HG03460 (cell line): ENCODE data around the gene TRIM71.
"Not testable (repeated sequence)": the region's sequence is repeated elsewhere in the genome, so short reads cannot be mapped to it uniquely, and the experiment has no call there.

ENCODE experiments used
- ATAC-seq: cut with Tn5 transposase; IDR thresholded peaks from one replicate; pipeline ENCODE4 v1.9.1; 2021; ENCODE audit not compliant: unreplicated experiment

TRIM71 gene

GRCh38 chr3:32842531-32842931, 24.7 kb downstream of the TRIM71 start:
- ATAC-seq: no peak

- no peak for ATAC-seq
These were observed 25.2 kb downstream of the TRIM71 start for GRCh38 chr3:32842987-32843386.

- ATAC-seq: no peak
These were observed 25.9 kb downstream of the TRIM71 start for GRCh38 chr3:32843510-32844321.

GRCh38 chr3:32844322-32844654, 26.5 kb downstream of the TRIM71 start:
- ATAC-seq: no peak

GRCh38 chr3:32844914-32845313, 27.1 kb downstream of the TRIM71 start:
- ATAC-seq: no peak

- not testable (repeated sequence) for ATAC-seq
These were observed 27.7 kb downstream of the TRIM71 start for GRCh38 chr3:32845546-32845945.

- ATAC-seq: not testable (repeated sequence)
These were observed 29.2 kb downstream of the TRIM71 start for GRCh38 chr3:32847045-32847444.

GRCh38 chr3:32847528-32847927, 29.7 kb downstream of the TRIM71 start:
- ATAC-seq: no peak

GRCh38 chr3:32848215-32848614, 30.4 kb downstream of the TRIM71 start:
- no peak for ATAC-seq

GRCh38 chr3:32849046-32849445, 31.2 kb downstream of the TRIM71 start:
- ATAC-seq: no peak

GRCh38 chr3:32850226-32850625, 32.4 kb downstream of the TRIM71 start:
- no peak for ATAC-seq

- no peak for ATAC-seq
These were observed 32.8 kb downstream of the TRIM71 start for GRCh38 chr3:32850636-32851035.

GRCh38 chr3:32852146-32852545, 34.3 kb downstream of the TRIM71 start:
- ATAC-seq: no peak

GRCh38 chr3:32855350-32855953, 37.7 kb downstream of the TRIM71 start:
- ATAC-seq: no peak

- ATAC-seq: no peak
These were observed 38.6 kb downstream of the TRIM71 start for GRCh38 chr3:32856355-32856889.

GRCh38 chr3:32856901-32857507, 39.2 kb downstream of the TRIM71 start:
- no peak for ATAC-seq

GRCh38 chr3:32857921-32858320, 40.1 kb downstream of the TRIM71 start:
- ATAC-seq: no peak

GRCh38 chr3:32859604-32860237, 41.9 kb downstream of the TRIM71 start:
- ATAC-seq: no peak

GRCh38 chr3:32860499-32860898, 42.7 kb downstream of the TRIM71 start:
- ATAC-seq: no peak

- no peak for ATAC-seq
These were observed 43.9 kb downstream of the TRIM71 start for GRCh38 chr3:32861681-32862080.

GRCh38 chr3:32862247-32862935, 44.6 kb downstream of the TRIM71 start:
- ATAC-seq: no peak
